Pons (tissue), 1 donor: ENCODE measurements around the gene GLDN.
"Not testable (repeated sequence)": the region's sequence is repeated elsewhere in the genome, so short reads cannot be mapped to it uniquely, and the experiment has no call there.

Experiments
- DNase-seq: peaks from one replicate; pipeline ENCODE4 v3.0.0-alpha.2; 2016; ENCODE audit warnings: low spot score

GLDN gene

DNA sequence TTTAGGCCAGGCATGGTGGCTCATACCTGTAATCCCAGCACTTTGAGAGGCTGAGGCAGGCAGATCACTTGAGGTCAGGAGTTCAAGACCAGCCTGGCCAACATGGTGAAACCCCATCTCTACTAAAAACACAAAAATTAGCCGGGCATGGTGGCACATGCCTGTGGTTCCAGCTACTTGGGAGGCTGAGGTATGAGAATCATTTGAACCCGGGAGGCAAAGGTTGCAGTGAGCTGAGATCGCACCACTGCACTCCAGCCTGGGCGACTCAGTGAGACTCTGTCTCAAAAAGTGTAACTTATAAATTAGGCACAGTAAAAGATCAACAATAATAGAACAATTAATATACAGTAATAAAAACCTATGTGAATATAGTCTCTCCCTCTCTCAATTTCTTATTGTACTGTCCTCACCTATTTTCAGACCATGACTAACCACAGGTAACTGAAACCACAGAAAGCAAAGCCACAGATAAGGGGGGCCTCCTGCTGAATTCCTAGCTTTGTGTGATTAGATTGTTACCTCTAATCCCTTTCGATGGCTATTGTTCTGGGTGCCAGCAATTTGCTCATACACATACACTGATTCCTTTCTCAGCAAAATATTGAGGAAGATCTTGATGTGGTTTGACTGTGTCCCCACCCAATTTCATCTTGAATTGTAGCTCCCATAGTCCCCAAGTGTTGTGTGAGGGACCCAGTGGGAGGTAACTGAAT lies 104.7 kb downstream of the GLDN start:
- not testable (repeated sequence) for DNase-seq

DNA sequence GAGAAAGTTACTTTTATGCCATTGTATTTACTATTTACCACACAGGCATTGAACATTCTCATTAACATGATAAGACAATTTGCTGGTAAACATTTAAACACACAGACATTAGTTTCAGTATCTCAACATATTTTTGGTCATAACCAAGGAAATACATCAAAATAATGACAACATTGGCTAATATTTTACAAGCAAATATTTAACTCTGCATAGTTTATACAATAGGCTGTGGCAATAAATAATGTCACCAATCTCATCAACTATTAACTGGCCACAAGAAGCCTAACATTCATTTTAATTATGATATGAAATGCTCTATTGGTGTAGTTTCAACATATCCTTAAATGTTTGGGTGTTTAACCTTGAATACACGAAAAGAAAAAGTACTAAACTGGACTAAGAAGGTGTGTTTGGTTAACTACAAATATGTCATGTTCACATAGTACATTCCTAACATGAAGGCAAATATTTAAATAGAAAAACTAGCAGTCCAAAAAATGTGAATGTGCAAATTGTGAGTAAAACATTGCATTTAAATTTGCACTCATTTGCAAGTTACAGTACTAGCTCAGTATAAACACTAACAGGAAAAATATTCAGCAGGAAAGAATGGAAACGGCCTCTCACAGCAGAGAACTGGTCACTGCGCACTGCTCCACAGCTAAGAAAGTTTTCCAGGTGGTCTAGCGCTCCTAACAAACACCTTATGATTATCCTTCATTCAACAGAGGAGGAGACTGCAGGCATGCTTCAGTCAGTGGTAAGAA lies 106.6 kb downstream of the GLDN start:
- no peak for DNase-seq

GRCh38 chr15:51448622-51449399 lies 107.4 kb downstream of the GLDN start:
- DNase-seq = no peak

DNA sequence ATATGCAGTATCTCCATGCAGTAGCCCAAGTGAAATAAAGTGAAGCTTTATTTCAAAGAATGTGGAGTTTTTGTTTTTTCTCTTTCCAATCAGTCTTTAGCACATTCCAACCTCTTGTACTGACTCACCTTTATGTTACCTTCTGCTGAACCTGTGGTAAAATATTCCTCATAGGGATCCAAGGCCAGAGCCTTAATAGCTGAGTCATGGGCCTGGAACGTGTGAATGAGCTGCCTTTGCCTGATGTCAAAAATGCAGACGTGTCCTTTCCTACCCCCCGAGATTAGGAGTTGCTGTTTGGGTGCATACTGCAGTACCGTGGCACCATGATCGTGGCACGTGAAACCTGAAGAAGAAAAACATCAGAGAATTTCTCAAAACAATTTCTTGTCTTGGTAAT lies 108.5 kb downstream of the GLDN start:
- DNase-seq = no peak
